NT2/D1 (cell line): ENCODE results near the gene HOXC4.

Experiments used
- DNase-seq: peaks from one replicate; pipeline ENCODE4 v3.0.0-alpha.2; 2011; ENCODE audit warnings: low read depth, low spot score
- H3K27me3 ChIP-seq: 2 replicates; pipeline ENCODE4 v1.6.0; 2011; ENCODE audit warnings: mild to moderate bottlenecking; ENCODE audit not compliant: insufficient read length, insufficient read depth
- H3K36me3 ChIP-seq: 2 replicates; pipeline ENCODE4 v1.6.1; 2011; ENCODE audit warnings: mild to moderate bottlenecking, low read length, mixed read lengths; ENCODE audit not compliant: insufficient read depth, insufficient read length
- H3K4me1 ChIP-seq: 2 replicates; pipeline ENCODE4 v1.5.1; 2011; ENCODE audit not compliant: insufficient read depth, insufficient read length
- H3K4me3 ChIP-seq: 2 replicates; pipeline ENCODE4 v1.5.1; 2011; ENCODE audit warnings: low read depth; ENCODE audit not compliant: insufficient read length
- H3K9ac ChIP-seq: 2 replicates; pipeline ENCODE4 v1.6.0; 2011; ENCODE audit warnings: low read depth; ENCODE audit not compliant: insufficient read length
- H3K9me3 ChIP-seq: 2 replicates; pipeline ENCODE4 v1.5.1; 2011; ENCODE audit warnings: mild to moderate bottlenecking, low read length; ENCODE audit not compliant: insufficient read depth
- SUZ12 ChIP-seq: IDR thresholded peaks from 2 replicates; pipeline ENCODE4 v1.6.1; 2011; ENCODE audit not compliant: insufficient read length, insufficient read depth; ENCODE audit errors: extremely low read depth
- YY1 ChIP-seq: IDR thresholded peaks from 2 replicates; pipeline ENCODE4 v1.6.1; 2011; ENCODE audit not compliant: insufficient read length, insufficient read depth
- ZNF274 ChIP-seq: IDR thresholded peaks from 2 replicates; pipeline ENCODE4 v1.6.1; 2011; ENCODE audit warnings: mild to moderate bottlenecking, low read depth, low read length

Gene HOXC4

DNA sequence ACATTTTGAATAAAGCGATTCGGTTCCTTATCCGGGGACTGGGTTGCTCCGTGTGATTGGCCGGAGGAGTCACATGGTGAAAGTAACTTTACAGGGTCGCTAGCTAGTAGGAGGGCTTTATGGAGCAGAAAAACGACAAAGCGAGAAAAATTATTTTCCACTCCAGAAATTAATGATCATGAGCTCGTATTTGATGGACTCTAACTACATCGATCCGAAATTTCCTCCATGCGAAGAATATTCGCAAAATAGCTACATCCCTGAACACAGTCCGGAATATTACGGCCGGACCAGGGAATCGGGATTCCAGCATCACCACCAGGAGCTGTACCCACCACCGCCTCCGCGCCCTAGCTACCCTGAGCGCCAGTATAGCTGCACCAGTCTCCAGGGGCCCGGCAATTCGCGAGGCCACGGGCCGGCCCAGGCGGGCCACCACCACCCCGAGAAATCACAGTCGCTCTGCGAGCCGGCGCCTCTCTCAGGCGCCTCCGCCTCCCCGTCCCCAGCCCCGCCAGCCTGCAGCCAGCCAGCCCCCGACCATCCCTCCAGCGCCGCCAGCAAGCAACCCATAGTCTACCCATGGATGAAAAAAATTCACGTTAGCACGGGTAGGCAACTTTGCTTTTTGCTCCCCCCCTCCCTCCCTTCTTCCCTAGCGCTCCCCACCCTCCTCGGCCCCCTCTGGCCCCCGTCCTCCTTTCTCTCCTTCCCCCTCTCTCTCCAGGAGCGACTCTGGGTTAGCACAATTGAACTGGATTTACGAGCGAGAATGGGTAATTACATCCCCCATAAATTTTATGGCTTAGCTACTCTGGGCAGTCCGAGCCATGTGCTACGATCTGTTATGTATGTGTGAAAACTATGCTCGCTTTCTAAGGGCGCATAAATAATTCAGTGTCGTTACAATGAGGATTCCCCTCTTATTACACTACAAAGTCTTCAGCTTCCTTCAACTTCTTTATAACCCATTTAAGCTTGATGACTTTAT lies at the start of gene HOXC4:
Gene HOXC4, plus strand, starts transcription at position 85 of the 991 bp plus-strand sequence. Its CDS starts 88 bp downstream, at position 173.
- TF ChIP-seq YY1 (no peak), SUZ12 (peak; percentile 35)
- Histone ChIP-seq H3K9me3 (no peaks in the 10 kb centered on the region), H3K9ac (peak within 1 kb of the TSS; percentile 65), H3K36me3 (no peaks in the 10 kb centered on the region), H3K4me3 (peak within 1 kb of the TSS; percentile 53), H3K27me3 (peaks cover 98% of the 10 kb centered on the region), H3K4me1 (peaks cover 18% of the 10 kb centered on the region)
- no peak for DNase-seq

DNA sequence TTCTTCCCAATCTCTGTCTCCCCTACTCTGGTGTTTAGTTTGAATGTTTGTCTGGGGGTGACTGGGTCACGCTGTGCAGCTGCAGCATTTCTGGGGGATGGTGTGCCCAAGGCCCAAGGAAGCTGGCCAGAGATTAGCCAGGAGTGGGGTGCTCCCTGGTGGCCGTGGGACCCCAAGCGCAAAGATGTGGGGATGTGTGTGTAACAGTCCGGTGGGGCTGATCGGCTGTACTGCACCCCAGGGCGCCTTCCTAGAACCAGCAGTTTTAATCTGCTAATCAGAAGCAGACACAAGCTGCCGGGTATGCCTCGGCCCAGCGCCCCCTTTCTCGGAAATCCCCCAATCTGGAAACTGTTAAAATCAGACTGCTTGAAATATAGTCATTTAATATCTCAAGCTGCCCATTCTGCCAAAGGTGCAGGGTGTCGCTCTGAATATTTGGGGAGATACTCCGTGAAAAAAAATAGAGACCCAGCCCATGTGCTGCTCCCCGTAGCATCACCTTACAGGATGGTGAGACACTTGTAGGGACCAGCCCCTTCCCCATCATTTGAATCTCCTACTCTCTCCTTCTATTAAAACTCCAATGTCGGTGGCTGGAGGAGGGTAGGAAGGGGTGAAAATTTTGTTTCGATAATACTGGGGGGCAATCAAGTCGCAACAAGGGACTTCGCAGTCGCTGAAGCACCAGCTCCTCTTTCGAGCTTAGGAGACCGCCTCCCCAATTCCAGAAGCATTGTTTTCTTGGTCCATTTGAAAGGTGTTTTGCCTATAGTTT lies 49.4 kb upstream of the HOXC4 start:
- TF ChIP-seq SUZ12: no peak
- no peak for TF ChIP-seq ZNF274
- TF ChIP-seq YY1: no peak
- Histone ChIP-seq H3K9ac (no peak overlapping the region), H3K4me3 (no peak overlapping the region), H3K4me1 (peaks cover 8% of the 10 kb centered on the region), H3K9me3 (no peaks in the 10 kb centered on the region), H3K36me3 (no peaks in the 10 kb centered on the region), H3K27me3 (peaks cover 97% of the 10 kb centered on the region)
- no peak for DNase-seq

DNA sequence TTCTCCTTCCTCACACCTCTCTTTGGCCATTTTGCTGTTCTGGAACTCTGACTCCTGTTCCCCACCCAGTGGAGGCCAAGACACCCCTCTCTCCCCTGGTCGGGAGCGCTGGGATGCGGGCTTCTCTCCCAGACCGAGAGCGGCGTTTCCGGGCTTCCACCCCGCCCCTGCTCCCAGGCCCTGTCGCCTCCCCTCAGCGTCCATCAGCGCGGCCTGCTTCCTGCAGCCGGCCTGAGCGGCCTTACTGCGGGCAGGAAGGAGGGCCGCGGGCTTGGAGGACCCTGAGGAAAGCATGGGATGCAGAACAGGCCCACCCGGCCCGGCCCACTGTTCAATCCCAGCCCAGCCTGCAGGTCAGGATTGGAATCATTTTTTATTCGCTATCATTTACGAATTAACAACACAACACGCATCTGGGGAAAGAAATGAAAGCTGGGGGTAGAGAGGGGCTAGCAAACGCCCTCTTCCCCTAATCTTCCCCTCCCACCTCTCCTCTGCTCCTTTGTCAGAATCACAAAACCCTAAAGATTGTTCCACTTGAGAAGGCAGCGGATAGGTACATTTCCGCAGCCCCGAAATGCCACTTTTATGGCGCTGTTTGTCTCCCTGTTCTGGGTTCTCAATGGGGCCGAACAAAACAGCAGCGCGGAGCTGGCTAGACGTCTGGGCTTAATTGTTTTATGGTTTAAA lies 48.6 kb upstream of the HOXC4 start:
- H3K27me3 ChIP-seq: peaks cover 97% of the 10 kb centered on the region
- TF ChIP-seq SUZ12 (peak; percentile 48), ZNF274 (no peak)
- H3K9ac ChIP-seq: peak overlapping the region; percentile 43
- H3K4me3 ChIP-seq: no peak overlapping the region
- H3K36me3 ChIP-seq: no peaks in the 10 kb centered on the region
- DNase-seq: no peak
- peaks cover 11% of the 10 kb centered on the region for H3K4me1 ChIP-seq
- no peaks in the 10 kb centered on the region for H3K9me3 ChIP-seq

GRCh38 chr12:54005531-54005852 lies 48.1 kb upstream of the HOXC4 start:
- TF ChIP-seq YY1 (no peak), ZNF274 (no peak), SUZ12 (no peak)
- H3K4me3 ChIP-seq: no peak overlapping the region
- no peak overlapping the region for H3K9ac ChIP-seq
- no peak for DNase-seq
- peaks cover 97% of the 10 kb centered on the region for H3K27me3 ChIP-seq
- no peaks in the 10 kb centered on the region for H3K36me3 ChIP-seq
- no peaks in the 10 kb centered on the region for H3K9me3 ChIP-seq
- H3K4me1 ChIP-seq: peaks cover 7% of the 10 kb centered on the region

DNA sequence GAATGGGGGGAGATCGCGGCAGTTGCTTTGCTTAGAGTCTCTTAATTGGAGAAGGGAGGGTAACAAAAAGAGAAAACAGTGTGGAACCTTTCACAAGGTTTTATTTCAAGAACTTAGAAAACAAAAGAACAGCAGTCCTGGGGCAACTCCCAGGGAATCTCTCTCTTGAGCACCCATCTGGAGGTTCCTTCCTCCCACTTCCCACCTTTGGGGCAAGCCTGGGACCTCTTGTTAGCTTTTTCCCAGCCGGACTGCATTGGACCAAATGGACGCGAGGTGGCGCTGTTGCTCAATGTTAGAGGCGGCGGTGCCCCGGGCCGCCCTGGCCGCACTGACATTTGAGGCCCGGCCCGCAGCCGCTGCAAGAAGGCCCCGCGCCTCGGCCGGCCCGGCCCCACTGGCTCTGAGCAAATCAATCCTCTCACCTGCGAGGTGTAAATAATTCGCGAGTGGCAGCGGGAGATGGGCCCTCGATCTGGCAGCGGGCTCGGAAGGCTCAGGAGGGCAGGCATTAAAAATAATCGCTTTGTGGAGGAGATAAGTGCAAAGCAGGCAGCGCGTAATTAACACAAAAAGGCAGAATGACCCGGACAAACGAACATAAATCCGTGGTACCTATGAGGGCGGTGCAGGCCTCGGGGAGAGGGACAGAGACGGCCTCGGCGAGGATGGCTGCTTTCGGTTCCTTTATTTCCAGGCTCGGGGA lies 47.6 kb upstream of the HOXC4 start:
- no peaks in the 10 kb centered on the region for H3K9me3 ChIP-seq
- H3K36me3 ChIP-seq: no peaks in the 10 kb centered on the region
- no peak overlapping the region for H3K9ac ChIP-seq
- H3K4me3 ChIP-seq: no peak overlapping the region
- peaks cover 5% of the 10 kb centered on the region for H3K4me1 ChIP-seq
- DNase-seq: peak; percentile 69
- peaks cover 97% of the 10 kb centered on the region for H3K27me3 ChIP-seq
- TF ChIP-seq ZNF274 (no peak), YY1 (no peak), SUZ12 (no peak)

GRCh38 chr12:54006559-54007220 lies 46.9 kb upstream of the HOXC4 start:
- H3K4me1 ChIP-seq: peaks cover 5% of the 10 kb centered on the region
- no peak overlapping the region for H3K9ac ChIP-seq
- H3K36me3 ChIP-seq: no peaks in the 10 kb centered on the region
- TF ChIP-seq SUZ12 (no peak), YY1 (no peak), ZNF274 (no peak)
- no peaks in the 10 kb centered on the region for H3K9me3 ChIP-seq
- H3K27me3 ChIP-seq: peaks cover 97% of the 10 kb centered on the region
- H3K4me3 ChIP-seq: no peak overlapping the region
- DNase-seq: no peak
